Gastroesophageal sphincter (tissue), 2 donors: ENCODE results near the gene MAP1LC3B.

Experiments
- EP300 ChIP-seq: sonication (generic); formaldehyde crosslinking; IDR thresholded peaks from one replicate; pipeline ENCODE4 v1.6.1; 2017; ENCODE audit warnings: antibody characterized with exemption, mild to moderate bottlenecking
- POLR2A ChIP-seq, 2 donors: fragments of 450-650 bp; IDR thresholded peaks; one replicate each; pipeline ENCODE4 v1.6.1; 2017; ENCODE audit warnings: antibody characterized with exemption in 2 of 2, mild to moderate bottlenecking in 2 of 2, moderate library complexity in 1 of 2

DNA sequence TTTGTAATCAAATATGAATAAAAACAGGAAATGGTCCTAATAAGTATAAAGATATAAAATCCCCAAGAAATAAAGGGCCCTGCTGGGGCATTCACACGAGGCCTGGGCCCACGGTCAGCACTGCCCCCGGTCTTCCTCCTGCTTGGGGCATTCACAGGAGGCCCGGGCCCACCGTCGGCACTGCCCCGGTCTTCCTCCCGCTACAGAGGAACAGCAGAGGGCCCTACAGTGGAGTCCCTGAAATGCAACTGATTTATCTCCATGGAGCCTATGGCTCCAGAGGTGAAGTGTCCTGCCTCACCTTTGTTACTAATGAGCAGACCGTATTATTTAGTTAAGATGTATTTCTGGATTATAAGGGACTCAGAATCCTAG lies 46.5 kb downstream of the MAP1LC3B start:
- TF ChIP-seq EP300 (no peak), POLR2A (IDR thresholded peaks at IDR 0.05) (no peak)
